ENCODE results near the gene SAMD11. TPM values are rescaled to one million over a fixed set of nuclear protein-coding genes. Genes with fewer than 3 reads are reported as not detected.

SAMD11 gene
- total RNA-seq, 2 donors from 2014 or later, result 3.0 to 4.2 TPM

- no peak for DNase-seq
- no peak overlapping the region for H3K27ac ChIP-seq
- peaks cover 11% of the 10 kb centered on the region for H3K36me3 ChIP-seq
- H3K4me3 ChIP-seq, result no peak overlapping the region
- H3K4me1 ChIP-seq, result no peaks in the 10 kb centered on the region
- no peaks in the 10 kb centered on the region for H3K9me3 ChIP-seq
- no peaks in the 10 kb centered on the region for H3K27me3 ChIP-seq
- TF ChIP-seq, protein P1, sequence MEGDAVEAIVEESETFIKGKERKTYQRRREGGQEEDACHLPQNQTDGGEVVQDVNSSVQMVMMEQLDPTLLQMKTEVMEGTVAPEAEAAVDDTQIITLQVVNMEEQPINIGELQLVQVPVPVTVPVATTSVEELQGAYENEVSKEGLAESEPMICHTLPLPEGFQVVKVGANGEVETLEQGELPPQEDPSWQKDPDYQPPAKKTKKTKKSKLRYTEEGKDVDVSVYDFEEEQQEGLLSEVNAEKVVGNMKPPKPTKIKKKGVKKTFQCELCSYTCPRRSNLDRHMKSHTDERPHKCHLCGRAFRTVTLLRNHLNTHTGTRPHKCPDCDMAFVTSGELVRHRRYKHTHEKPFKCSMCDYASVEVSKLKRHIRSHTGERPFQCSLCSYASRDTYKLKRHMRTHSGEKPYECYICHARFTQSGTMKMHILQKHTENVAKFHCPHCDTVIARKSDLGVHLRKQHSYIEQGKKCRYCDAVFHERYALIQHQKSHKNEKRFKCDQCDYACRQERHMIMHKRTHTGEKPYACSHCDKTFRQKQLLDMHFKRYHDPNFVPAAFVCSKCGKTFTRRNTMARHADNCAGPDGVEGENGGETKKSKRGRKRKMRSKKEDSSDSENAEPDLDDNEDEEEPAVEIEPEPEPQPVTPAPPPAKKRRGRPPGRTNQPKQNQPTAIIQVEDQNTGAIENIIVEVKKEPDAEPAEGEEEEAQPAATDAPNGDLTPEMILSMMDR (IDR thresholded peaks at IDR 0.05), result no peak
- intact Hi-C loops (cut with DNase I), result no loop called here
- no peak overlapping the region for H3K9ac ChIP-seq (ENCODE audit: low read depth in 2 of 2, low read length in 2 of 2)
These were observed 27.2 kb downstream of the SAMD11 start for GRCh38 chr1:950881-951280.

GRCh38 chr1:951364-951763 lies 27.6 kb downstream of the SAMD11 start:
- no peak overlapping the region for H3K27ac ChIP-seq
- H3K4me1 ChIP-seq, result no peaks in the 10 kb centered on the region
- TF ChIP-seq, protein P1 (IDR thresholded peaks at IDR 0.05), result no peak
- intact Hi-C loops (cut with DNase I), result no loop called here
- no peak overlapping the region for H3K4me3 ChIP-seq
- H3K9ac ChIP-seq (ENCODE audit: low read depth in 2 of 2, low read length in 2 of 2), result no peak overlapping the region
- no peaks in the 10 kb centered on the region for H3K27me3 ChIP-seq
- no peaks in the 10 kb centered on the region for H3K9me3 ChIP-seq
- peaks cover 11% of the 10 kb centered on the region for H3K36me3 ChIP-seq
- no peak for DNase-seq

- DNase-seq, result no peak
- Histone ChIP-seq H3K27ac (no peak overlapping the region), H3K9ac (ENCODE audit: low read depth in 2 of 2, low read length in 2 of 2) (no peak overlapping the region), H3K4me3 (no peak overlapping the region), H3K4me1 (no peaks in the 10 kb centered on the region), H3K9me3 (no peaks in the 10 kb centered on the region), H3K36me3 (peaks cover 11% of the 10 kb centered on the region), H3K27me3 (no peaks in the 10 kb centered on the region)
- TF ChIP-seq, protein P1 (IDR thresholded peaks at IDR 0.05), result no peak
- intact Hi-C loops (cut with DNase I), result no loop called here
These were observed 28.5 kb downstream of the SAMD11 start for GRCh38 chr1:952201-952600.

DNA sequence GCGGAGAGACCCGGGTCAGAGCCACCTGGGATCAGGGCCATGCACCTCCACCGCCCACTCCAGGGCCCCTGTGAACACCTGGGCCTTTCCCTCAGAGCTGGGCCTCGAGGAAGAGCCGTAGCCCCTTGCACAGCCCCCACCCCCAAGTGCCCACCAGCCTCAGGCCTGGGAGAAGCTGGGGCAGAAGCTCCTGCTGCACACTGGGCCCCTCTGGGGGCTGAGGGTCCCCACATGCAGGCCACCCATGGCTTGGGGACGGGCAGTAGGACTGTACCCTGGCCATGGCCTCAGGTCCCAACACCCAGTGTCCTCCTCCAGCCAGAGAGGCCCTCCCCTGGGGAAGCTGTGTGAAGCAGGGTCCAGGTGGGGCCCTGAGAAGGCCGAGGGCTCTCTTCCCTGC lies 28.9 kb downstream of the SAMD11 start:
- H3K4me3 ChIP-seq, result no peak overlapping the region
- H3K9ac ChIP-seq (ENCODE audit: low read depth in 2 of 2, low read length in 2 of 2), result no peak overlapping the region
- no peak for DNase-seq
- TF ChIP-seq, protein P1 (IDR thresholded peaks at IDR 0.05), result no peak
- no peaks in the 10 kb centered on the region for H3K9me3 ChIP-seq
- H3K27ac ChIP-seq, result no peak overlapping the region
- H3K27me3 ChIP-seq, result no peaks in the 10 kb centered on the region
- intact Hi-C loops (cut with DNase I), result no loop called here
- no peaks in the 10 kb centered on the region for H3K4me1 ChIP-seq
- H3K36me3 ChIP-seq, result peaks cover 11% of the 10 kb centered on the region

- no peaks in the 10 kb centered on the region for H3K9me3 ChIP-seq
- DNase-seq, result no peak
- H3K27me3 ChIP-seq, result no peaks in the 10 kb centered on the region
- no peaks in the 10 kb centered on the region for H3K4me1 ChIP-seq
- TF ChIP-seq, protein P1 (IDR thresholded peaks at IDR 0.05), result no peak
- peaks cover 11% of the 10 kb centered on the region for H3K36me3 ChIP-seq
- intact Hi-C loops (cut with DNase I), result no loop called here
- no peak overlapping the region for H3K4me3 ChIP-seq
- no peak overlapping the region for H3K27ac ChIP-seq
- no peak overlapping the region for H3K9ac ChIP-seq (ENCODE audit: low read depth in 2 of 2, low read length in 2 of 2)
These were observed 30.0 kb downstream of the SAMD11 start for GRCh38 chr1:953524-954320.
